DOHH2 (cell line): ENCODE measurements around the gene PTBP3.

Experiments
- H3F3A ChIP-seq: fragments of 200-600 bp; sonication (generic), shearing (Covaris generic); 2 replicates; pipeline ENCODE4 v1.6.0; 2016; ENCODE audit warnings: antibody characterized with exemption, mild to moderate bottlenecking; ENCODE audit not compliant: control insufficient read depth, insufficient read depth
- H3K27ac ChIP-seq: fragments of 200-600 bp; sonication (generic); 2 replicates; pipeline ENCODE4 v1.5.1; 2014; ENCODE audit warnings: low read depth, mild to moderate bottlenecking, low read length, moderate library complexity
- H3K27me3 ChIP-seq: fragments of 200-600 bp; sonication (generic); 2 replicates; pipeline ENCODE4 v1.6.1; 2014; ENCODE audit warnings: mild to moderate bottlenecking, low read length, mixed read lengths; ENCODE audit not compliant: control insufficient read depth
- H3K36me3 ChIP-seq: fragments of 200-600 bp; sonication (generic); 2 replicates; pipeline ENCODE4 v1.6.1; 2014; ENCODE audit warnings: mild to moderate bottlenecking, low read length, moderate library complexity, mixed read lengths; ENCODE audit not compliant: control insufficient read depth
- H3K4me1 ChIP-seq: fragments of 200-600 bp; sonication (generic); 2 replicates; pipeline ENCODE4 v1.6.1; 2014; ENCODE audit warnings: mild to moderate bottlenecking, low read length, mixed read lengths; ENCODE audit not compliant: control insufficient read depth
- H3K4me2 ChIP-seq: fragments of 200-600 bp; sonication (generic); 2 replicates; pipeline ENCODE4 v1.6.0; 2014; ENCODE audit warnings: mild to moderate bottlenecking, low read length, moderate library complexity
- H3K4me3 ChIP-seq: fragments of 200-600 bp; sonication (generic); 2 replicates; pipeline ENCODE4 v1.5.1; 2014; ENCODE audit warnings: mild to moderate bottlenecking, low read length, mixed read lengths
- H3K79me2 ChIP-seq: fragments of 200-600 bp; sonication (generic); 2 replicates; pipeline ENCODE4 v1.6.1; 2014; ENCODE audit warnings: mild to moderate bottlenecking, low read length, mixed read lengths; ENCODE audit not compliant: control insufficient read depth
- H3K9me2 ChIP-seq: fragments of 200-600 bp; sonication (generic); replicated peaks from 2 replicates; pipeline ENCODE4 v1.6.1; 2014; ENCODE audit warnings: mild to moderate bottlenecking, low read length, mixed read lengths; ENCODE audit not compliant: control insufficient read depth
- H3K9me3 ChIP-seq: fragments of 200-600 bp; sonication (generic); 2 replicates; pipeline ENCODE4 v1.6.1; 2014; ENCODE audit warnings: antibody characterized with exemption, low read length, mixed read lengths; ENCODE audit not compliant: control insufficient read depth, insufficient read depth
- H4K20me1 ChIP-seq: fragments of 200-600 bp; sonication (generic); 2 replicates; pipeline ENCODE4 v1.6.0; 2014; ENCODE audit warnings: low read depth, mild to moderate bottlenecking, antibody characterized with exemption, low read length, moderate library complexity; ENCODE audit not compliant: control insufficient read depth, insufficient read depth
- CTCF ChIP-seq: fragments of 200-600 bp; sonication (generic); IDR thresholded peaks from one replicate; pipeline ENCODE4 v1.5.1; 2014; ENCODE audit warnings: antibody characterized with exemption, mild to moderate bottlenecking, low read depth, low read length; ENCODE audit not compliant: poor library complexity, severe bottlenecking
- EZH2phosphoT487 ChIP-seq: fragments of 200-600 bp; sonication (generic); IDR thresholded peaks from 2 replicates; pipeline ENCODE4 v1.6.1; 2017; ENCODE audit warnings: borderline replicate concordance, mild to moderate bottlenecking, antibody characterized with exemption, low read length, moderate library complexity, mixed read lengths

The PTBP3 gene

GRCh38 chr9:112186695-112187094 is 146.7 kb downstream of the PTBP3 start:
- Histone ChIP-seq H3K27me3 (peaks cover 11% of the 10 kb centered on the region), H3K9me2 (no peaks in the 10 kb centered on the region), H4K20me1 (no peaks in the 10 kb centered on the region), H3K4me3 (no peak overlapping the region), H3K36me3 (no peaks in the 10 kb centered on the region), H3K4me2 (no peak overlapping the region), H3K4me1 (no peaks in the 10 kb centered on the region), H3K27ac (no peak overlapping the region), H3F3A (no peaks in the 10 kb centered on the region), H3K79me2 (no peaks in the 10 kb centered on the region), H3K9me3 (no peaks in the 10 kb centered on the region)
- TF ChIP-seq EZH2phosphoT487 (no peak), CTCF (no peak)

- no peak for TF ChIP-seq EZH2phosphoT487
- TF ChIP-seq CTCF, result no peak
- Histone ChIP-seq H3K4me3 (no peak overlapping the region), H3K4me1 (peaks cover 6% of the 10 kb centered on the region), H3K9me2 (no peaks in the 10 kb centered on the region), H3K9me3 (no peaks in the 10 kb centered on the region), H3K4me2 (no peak overlapping the region), H3K79me2 (no peaks in the 10 kb centered on the region), H4K20me1 (no peaks in the 10 kb centered on the region), H3F3A (no peaks in the 10 kb centered on the region), H3K36me3 (no peaks in the 10 kb centered on the region), H3K27ac (no peak overlapping the region), H3K27me3 (peaks cover 19% of the 10 kb centered on the region)
Measured at GRCh38 chr9:112184946-112185345, 148.5 kb downstream of the PTBP3 start.

GRCh38 chr9:112184221-112184620 is 149.2 kb downstream of the PTBP3 start:
- Histone ChIP-seq H3K4me2 (no peak overlapping the region), H4K20me1 (no peaks in the 10 kb centered on the region), H3K4me1 (peaks cover 6% of the 10 kb centered on the region), H3K79me2 (no peaks in the 10 kb centered on the region), H3K36me3 (no peaks in the 10 kb centered on the region), H3K9me2 (no peaks in the 10 kb centered on the region), H3K4me3 (no peak overlapping the region), H3K27ac (no peak overlapping the region), H3K27me3 (peaks cover 19% of the 10 kb centered on the region), H3K9me3 (no peaks in the 10 kb centered on the region), H3F3A (no peaks in the 10 kb centered on the region)
- TF ChIP-seq EZH2phosphoT487 (no peak), CTCF (no peak)

- H3K4me2 ChIP-seq, result no peak overlapping the region
- H3K9me3 ChIP-seq, result no peaks in the 10 kb centered on the region
- H3F3A ChIP-seq, result no peaks in the 10 kb centered on the region
- no peaks in the 10 kb centered on the region for H3K9me2 ChIP-seq
- peaks cover 8% of the 10 kb centered on the region for H3K4me1 ChIP-seq
- peaks cover 42% of the 10 kb centered on the region for H3K27me3 ChIP-seq
- no peaks in the 10 kb centered on the region for H3K36me3 ChIP-seq
- no peaks in the 10 kb centered on the region for H4K20me1 ChIP-seq
- H3K27ac ChIP-seq, result no peak overlapping the region
- TF ChIP-seq EZH2phosphoT487 (no peak), CTCF (no peak)
- no peaks in the 10 kb centered on the region for H3K79me2 ChIP-seq
- no peak overlapping the region for H3K4me3 ChIP-seq
Measured at GRCh38 chr9:112180387-112180881, 153.0 kb downstream of the PTBP3 start.
